ENCODE results near the gene ANTXR1. TPM values are rescaled to one million over a fixed set of nuclear protein-coding genes. Genes with fewer than 3 reads are reported as not detected.

ANTXR1 gene
- total and polyA plus RNA-seq, 2 donors from 2014 or later, result 7.0 to 42.6 TPM

- Histone ChIP-seq H3K27ac (ENCODE audit: low read depth in 2 of 2, low read length in 2 of 2) (no peak overlapping the region), H3K9me3 (ENCODE audit: control insufficient read depth in 2 of 3, insufficient read depth in 1 of 3, low read length in 3 of 3) (no peaks in the 10 kb centered on the region), H3K36me3 (ENCODE audit: control insufficient read depth in 2 of 3, insufficient read depth in 3 of 3, low read length in 3 of 3) (no peaks in the 10 kb centered on the region), H3K9ac (ENCODE audit: low read length in 3 of 3) (no peak overlapping the region), H3K4me3 (ENCODE audit: low read length in 3 of 3) (no peak overlapping the region), H3K4me1 (ENCODE audit: control insufficient read depth in 2 of 3, insufficient read depth in 2 of 3, low read depth in 1 of 3, low read length in 3 of 3) (no peaks in the 10 kb centered on the region), H3K27me3 (ENCODE audit: control insufficient read depth, insufficient read depth, low read length) (no peaks in the 10 kb centered on the region)
- no peak for TF ChIP-seq CTCF (IDR thresholded peaks at IDR 0.05; ENCODE audit: borderline replicate concordance, extremely low read depth, insufficient read depth)
- DNase-seq, result no peak
- FAIRE-seq, result no peak
- intact Hi-C loops (cut with DNase I), result no loop called here
Measured at GRCh38 chr2:69166812-69167468, 154.0 kb downstream of the ANTXR1 start.

- intact Hi-C loops (cut with DNase I), result no loop called here
- FAIRE-seq (no peak), DNase-seq (no peak)
- no peak for TF ChIP-seq CTCF (IDR thresholded peaks at IDR 0.05; ENCODE audit: borderline replicate concordance, extremely low read depth, insufficient read depth)
- H3K4me3 ChIP-seq (ENCODE audit: low read length in 3 of 3), result no peak overlapping the region
- H3K4me1 ChIP-seq (ENCODE audit: control insufficient read depth in 2 of 3, insufficient read depth in 2 of 3, low read depth in 1 of 3, low read length in 3 of 3), result no peaks in the 10 kb centered on the region
- no peak overlapping the region for H3K9ac ChIP-seq (ENCODE audit: low read length in 3 of 3)
- H3K9me3 ChIP-seq (ENCODE audit: control insufficient read depth in 2 of 3, insufficient read depth in 1 of 3, low read length in 3 of 3), result no peaks in the 10 kb centered on the region
- H3K27ac ChIP-seq (ENCODE audit: low read depth in 2 of 2, low read length in 2 of 2), result no peak overlapping the region
- no peaks in the 10 kb centered on the region for H3K27me3 ChIP-seq (ENCODE audit: control insufficient read depth, insufficient read depth, low read length)
- H3K36me3 ChIP-seq (ENCODE audit: control insufficient read depth in 2 of 3, insufficient read depth in 3 of 3, low read length in 3 of 3), result no peaks in the 10 kb centered on the region
Measured at GRCh38 chr2:69167469-69167822, 154.5 kb downstream of the ANTXR1 start.

- H3K4me1 ChIP-seq (ENCODE audit: control insufficient read depth in 2 of 3, insufficient read depth in 2 of 3, low read depth in 1 of 3, low read length in 3 of 3), result no peaks in the 10 kb centered on the region
- H3K36me3 ChIP-seq (ENCODE audit: control insufficient read depth in 2 of 3, insufficient read depth in 3 of 3, low read length in 3 of 3), result no peaks in the 10 kb centered on the region
- no peak overlapping the region for H3K9ac ChIP-seq (ENCODE audit: low read length in 3 of 3)
- no peak overlapping the region for H3K4me3 ChIP-seq (ENCODE audit: low read length in 3 of 3)
- no peaks in the 10 kb centered on the region for H3K27me3 ChIP-seq (ENCODE audit: control insufficient read depth, insufficient read depth, low read length)
- no peak for TF ChIP-seq CTCF (IDR thresholded peaks at IDR 0.05; ENCODE audit: borderline replicate concordance, extremely low read depth, insufficient read depth)
- no peaks in the 10 kb centered on the region for H3K9me3 ChIP-seq (ENCODE audit: control insufficient read depth in 2 of 3, insufficient read depth in 1 of 3, low read length in 3 of 3)
- no peak for DNase-seq
- no peak overlapping the region for H3K27ac ChIP-seq (ENCODE audit: low read depth in 2 of 2, low read length in 2 of 2)
- FAIRE-seq, result no peak
- intact Hi-C loops (cut with DNase I), result no loop called here
Measured at GRCh38 chr2:69168144-69168813, 155.3 kb downstream of the ANTXR1 start.
